ENCODE measurements around the gene OPTC. TPM values are rescaled to one million over a fixed set of nuclear protein-coding genes. Genes with fewer than 3 reads are reported as not detected.

OPTC gene
- total and polyA plus RNA-seq, 2 of the 8 experiments (the other 6 are each of a cell fraction or from before 2014, with no cell fraction given): 1.1 to 4.0 TPM

DNA sequence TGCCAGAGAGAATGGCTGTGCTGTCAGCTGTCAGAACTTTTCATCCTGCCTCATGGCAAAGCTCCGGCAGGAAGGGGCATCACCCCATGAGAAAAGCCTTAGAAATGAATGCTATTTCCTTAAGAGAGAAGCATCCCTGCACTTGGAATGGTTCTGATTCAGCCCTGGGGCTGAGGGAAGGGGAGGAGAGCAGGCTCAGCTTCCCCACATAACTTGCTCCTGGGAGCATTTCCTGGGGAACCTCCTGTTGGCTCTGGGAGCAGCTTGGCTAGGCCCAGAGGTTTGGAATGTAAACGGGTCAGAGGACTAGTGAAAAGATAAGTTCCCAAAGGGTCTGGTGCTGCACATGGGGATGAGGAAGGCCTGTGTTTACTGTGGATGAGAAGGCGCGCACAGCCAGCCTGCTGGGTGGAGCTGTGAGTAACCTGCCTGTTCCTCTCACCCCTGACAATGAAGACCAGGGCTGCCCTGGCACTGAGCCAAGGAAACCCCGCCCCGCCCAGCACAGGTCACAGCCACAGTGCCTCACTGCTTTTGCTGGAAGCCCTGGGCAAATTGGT lies 13.3 kb upstream of the OPTC start:
- no peak for DNase-seq (ENCODE audit: low read depth in 1 of 2, low spot score in 2 of 2)
- no peak overlapping the region for H4K8ac ChIP-seq (ENCODE audit: extremely low read depth, insufficient read depth, low read length)
- no peak overlapping the region for H4K91ac ChIP-seq (replicated peaks; ENCODE audit: insufficient read length, low read length)
- no peaks in the 10 kb centered on the region for H3K23me2 ChIP-seq (ENCODE audit: low read depth, low read length)
- FAIRE-seq: no peak
- H2BK5ac ChIP-seq (ENCODE audit: low read depth, low read length): no peak overlapping the region
- no peak overlapping the region for H3K56ac ChIP-seq (replicated peaks; ENCODE audit: insufficient read length, low read depth, low read length)
- peak overlapping the region in 1 of 2 experiments; percentile 5; a peak in 2 of 4 replicates for H3K4me2 ChIP-seq (ENCODE audit: insufficient read depth in 1 of 2, low read depth in 2 of 2, low read length in 2 of 2)
- no peaks in the 10 kb centered on the region for H3K36me3 ChIP-seq (ENCODE audit: control insufficient read depth in 2 of 4, insufficient read depth in 4 of 4, low read length in 3 of 4)
- no peak overlapping the region for H3K9ac ChIP-seq (replicated peaks in 1 of 4; ENCODE audit: extremely low read depth in 1 of 4, low read depth in 3 of 4, low read length in 3 of 4)
- H3K27ac ChIP-seq (ENCODE audit: low read depth, low read length): no peak overlapping the region
- peaks cover 0 to 13% (median 8%) of the 10 kb centered on the region in 4 experiments; a peak in 4 of 7 replicates for H3K4me1 ChIP-seq (replicated peaks in 1 of 4; ENCODE audit: control insufficient read depth in 3 of 4, insufficient read depth in 4 of 4, low read length in 3 of 4)
- no peaks in the 10 kb centered on the region for H3K79me1 ChIP-seq (ENCODE audit: low read depth, low read length)
- POLR2A ChIA-PET (ENCODE audit: partially characterized antibody): no interaction called here
- no peak overlapping the region for H2AK5ac ChIP-seq (ENCODE audit: low read depth, low read length)
- CTCF ChIA-PET (ENCODE audit: partially characterized antibody): interaction anchor here (0.7 to 23.5 kb wide), 7 partner anchors 6 to 194 kb away, joined by 3 to 330 read pairs (median 4); partner anchors contain the start of gene FMOD
- no peak overlapping the region for H2BK15ac ChIP-seq (ENCODE audit: low read length)
- no peak overlapping the region for H4K5ac ChIP-seq (ENCODE audit: insufficient read length, low read depth, low read length)
- H3K4me3 ChIP-seq (ENCODE audit: extremely low read depth in 1 of 4, insufficient read depth in 2 of 4, low read depth in 3 of 4, low read length in 4 of 4): no peak overlapping the region
- no peak overlapping the region for H3K4ac ChIP-seq (replicated peaks; ENCODE audit: insufficient read length, low read depth, low read length)
- no peaks in the 10 kb centered on the region for H3K27me3 ChIP-seq (replicated peaks in 1 of 4; ENCODE audit: control insufficient read depth in 3 of 4, extremely low read depth in 1 of 4, insufficient read depth in 3 of 4, low read length in 3 of 4)
- H3K9me3 ChIP-seq (ENCODE audit: insufficient read depth in 2 of 2, low read depth in 1 of 2, low read length in 1 of 2): no peaks in the 10 kb centered on the region
- H3K18ac ChIP-seq (ENCODE audit: extremely low read depth, low read length): 0 out of 2 replicates have a peak overlapping the region, but pooled peaks have one; percentile 24
- H2BK120ac ChIP-seq (replicated peaks; ENCODE audit: low read depth, low read length): no peak overlapping the region
- no peak overlapping the region for H2BK20ac ChIP-seq (ENCODE audit: low read length)
- no peak overlapping the region for H2BK12ac ChIP-seq (ENCODE audit: low read depth, low read length)
- no peak overlapping the region for H3K23ac ChIP-seq (ENCODE audit: insufficient read length)
- WGBS, 2 experiments (ENCODE audit: extremely low coverage in 1 of 2, insufficient coverage in 1 of 2, insufficient read length in 1 of 2, insufficient replicate concordance in 2 of 2, low coverage in 1 of 2, low lambda C conversion rate in 2 of 2, missing lambda C conversion rate in 1 of 2): 52% methylated on average over 6 of the region's 6 CpGs; no CpG with 5 or more reads in 1 of the 2 experiments
- H3K14ac ChIP-seq (ENCODE audit: insufficient read length): no peak overlapping the region
- no peaks in the 10 kb centered on the region for H3K79me2 ChIP-seq (ENCODE audit: control insufficient read depth in 1 of 2, insufficient read depth in 2 of 2, low read length in 2 of 2)
- H2AFZ ChIP-seq (ENCODE audit: low read length): peak overlapping the region; percentile 83; the same call in 1 of the 2 replicates
- no peaks in the 10 kb centered on the region for H4K20me1 ChIP-seq (replicated peaks in 1 of 2; ENCODE audit: control insufficient read depth in 1 of 2, insufficient read depth in 2 of 2, low read length in 2 of 2)
- no peak for TF ChIP-seq CBX5 (IDR thresholded peaks at IDR 0.05; ENCODE audit: low read depth, low read length)
- TF ChIP-seq SIN3A (conservative IDR thresholded peaks at IDR 0.05 in 1 of 2, IDR thresholded peaks at IDR 0.05 in 1 of 2; ENCODE audit: low read depth in 1 of 2, low read length in 2 of 2): no peak
- TF ChIP-seq RXRA (IDR thresholded peaks at IDR 0.05; ENCODE audit: insufficient read depth, low read depth, low read length): no peak
- no peak for TF ChIP-seq EP300 (IDR thresholded peaks at IDR 0.05; ENCODE audit: borderline replicate concordance in 1 of 2, low read depth in 2 of 2, low read length in 2 of 2)
- TF ChIP-seq, protein P1, sequence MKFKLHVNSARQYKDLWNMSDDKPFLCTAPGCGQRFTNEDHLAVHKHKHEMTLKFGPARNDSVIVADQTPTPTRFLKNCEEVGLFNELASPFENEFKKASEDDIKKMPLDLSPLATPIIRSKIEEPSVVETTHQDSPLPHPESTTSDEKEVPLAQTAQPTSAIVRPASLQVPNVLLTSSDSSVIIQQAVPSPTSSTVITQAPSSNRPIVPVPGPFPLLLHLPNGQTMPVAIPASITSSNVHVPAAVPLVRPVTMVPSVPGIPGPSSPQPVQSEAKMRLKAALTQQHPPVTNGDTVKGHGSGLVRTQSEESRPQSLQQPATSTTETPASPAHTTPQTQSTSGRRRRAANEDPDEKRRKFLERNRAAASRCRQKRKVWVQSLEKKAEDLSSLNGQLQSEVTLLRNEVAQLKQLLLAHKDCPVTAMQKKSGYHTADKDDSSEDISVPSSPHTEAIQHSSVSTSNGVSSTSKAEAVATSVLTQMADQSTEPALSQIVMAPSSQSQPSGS (IDR thresholded peaks at IDR 0.05; ENCODE audit: low read length): no peak
- no peak for TF ChIP-seq HDAC2 (IDR thresholded peaks at IDR 0.05; ENCODE audit: borderline replicate concordance in 1 of 2, low read depth in 2 of 2, low read length in 2 of 2)
- no peak for TF ChIP-seq TEAD4 (IDR thresholded peaks at IDR 0.05; ENCODE audit: low read depth, low read length)
- no peak for TF ChIP-seq GTF2F1 (IDR thresholded peaks at IDR 0.05; ENCODE audit: borderline replicate concordance, low read depth, low read length)
- no peak for TF ChIP-seq BRCA1 (IDR thresholded peaks at IDR 0.05; ENCODE audit: low read depth, low read length)
- TF ChIP-seq NANOG (IDR thresholded peaks at IDR 0.05; ENCODE audit: insufficient read depth, low read depth, low read length, poor library complexity, severe bottlenecking): no peak
